ENCODE results near the gene ANKRD36C.
"Not testable (repeated sequence)": the region's sequence is repeated elsewhere in the genome, so short reads cannot be mapped to it uniquely, and the experiment has no call there.

DNA sequence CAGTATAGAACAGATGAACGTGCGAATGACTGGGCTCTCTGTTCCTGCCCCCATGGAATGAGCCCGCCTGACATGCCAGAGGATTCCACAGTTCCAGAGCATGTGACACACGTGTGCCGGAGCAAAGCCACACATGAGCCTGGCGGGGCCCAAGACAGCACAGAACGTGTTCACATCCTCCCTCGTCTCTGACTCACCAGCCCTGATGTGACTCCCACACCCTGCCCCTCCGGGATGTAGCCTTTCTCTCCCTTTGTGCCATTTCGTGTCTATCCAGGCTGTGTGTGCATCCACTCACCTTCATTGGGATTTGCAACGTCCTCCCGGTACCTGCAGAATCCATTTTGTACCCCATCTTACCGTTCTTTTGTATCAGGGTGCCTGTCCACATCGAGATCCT is 43.9 kb upstream of the ANKRD36C start:
- TF ChIP-seq, protein P1, sequence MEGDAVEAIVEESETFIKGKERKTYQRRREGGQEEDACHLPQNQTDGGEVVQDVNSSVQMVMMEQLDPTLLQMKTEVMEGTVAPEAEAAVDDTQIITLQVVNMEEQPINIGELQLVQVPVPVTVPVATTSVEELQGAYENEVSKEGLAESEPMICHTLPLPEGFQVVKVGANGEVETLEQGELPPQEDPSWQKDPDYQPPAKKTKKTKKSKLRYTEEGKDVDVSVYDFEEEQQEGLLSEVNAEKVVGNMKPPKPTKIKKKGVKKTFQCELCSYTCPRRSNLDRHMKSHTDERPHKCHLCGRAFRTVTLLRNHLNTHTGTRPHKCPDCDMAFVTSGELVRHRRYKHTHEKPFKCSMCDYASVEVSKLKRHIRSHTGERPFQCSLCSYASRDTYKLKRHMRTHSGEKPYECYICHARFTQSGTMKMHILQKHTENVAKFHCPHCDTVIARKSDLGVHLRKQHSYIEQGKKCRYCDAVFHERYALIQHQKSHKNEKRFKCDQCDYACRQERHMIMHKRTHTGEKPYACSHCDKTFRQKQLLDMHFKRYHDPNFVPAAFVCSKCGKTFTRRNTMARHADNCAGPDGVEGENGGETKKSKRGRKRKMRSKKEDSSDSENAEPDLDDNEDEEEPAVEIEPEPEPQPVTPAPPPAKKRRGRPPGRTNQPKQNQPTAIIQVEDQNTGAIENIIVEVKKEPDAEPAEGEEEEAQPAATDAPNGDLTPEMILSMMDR (conservative IDR thresholded peaks at IDR 0.05; ENCODE audit: low read depth, low read length): not testable (repeated sequence)
- TF ChIP-seq EZH2 (IDR thresholded peaks at IDR 0.05; ENCODE audit: borderline replicate concordance, low read depth, low read length, poor library complexity, severe bottlenecking): not testable (repeated sequence)
